Cerebellar cortex (tissue), 1 donor: Measurements from ENCODE around the gene TMEM108.

Experiments
- DNase-seq: peaks from one replicate; pipeline ENCODE4 v3.0.0-alpha.2; 2015; ENCODE audit warnings: low spot score

The TMEM108 gene

DNA sequence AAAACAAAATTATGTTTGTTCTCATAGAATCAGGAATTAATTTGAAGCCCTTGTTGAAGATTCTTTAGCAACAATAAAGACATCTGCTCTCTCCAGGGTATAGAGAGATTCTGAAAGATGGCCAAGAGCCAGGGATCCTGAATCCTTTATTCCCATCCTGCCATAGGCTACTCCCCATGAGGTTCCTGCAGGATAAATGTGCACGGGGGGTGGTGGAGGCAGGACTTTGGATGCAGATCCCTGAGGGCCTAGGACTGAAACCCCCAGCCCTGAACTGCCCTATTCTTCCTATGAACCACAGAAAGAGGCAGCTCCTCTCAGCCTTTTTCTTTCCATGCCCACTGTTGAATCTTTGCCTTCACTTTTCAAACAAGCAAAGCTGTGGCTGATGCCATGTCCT, 17.1 kb downstream of the TMEM108 start:
- no peak for DNase-seq

DNA sequence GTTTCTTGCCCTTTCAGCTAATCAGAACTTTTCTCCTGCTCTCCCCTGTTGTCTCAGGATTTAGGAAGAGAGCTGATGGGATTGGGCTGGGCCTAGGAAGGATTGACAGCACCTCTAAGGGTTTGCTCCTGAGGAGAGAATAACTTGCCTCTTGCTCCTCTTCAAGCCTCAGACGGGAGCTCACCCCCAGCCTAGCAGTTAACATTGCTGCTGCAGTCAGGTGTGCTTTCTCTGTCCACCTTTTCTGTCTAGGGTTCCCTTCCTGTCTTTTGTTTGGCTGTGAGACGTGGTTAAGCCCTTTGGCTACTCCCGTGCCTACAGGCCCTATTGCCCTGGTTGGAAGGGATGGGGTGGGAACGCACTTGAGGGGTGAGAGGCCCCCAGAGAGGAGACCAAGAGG, 20.1 kb downstream of the TMEM108 start:
- no peak for DNase-seq

DNA sequence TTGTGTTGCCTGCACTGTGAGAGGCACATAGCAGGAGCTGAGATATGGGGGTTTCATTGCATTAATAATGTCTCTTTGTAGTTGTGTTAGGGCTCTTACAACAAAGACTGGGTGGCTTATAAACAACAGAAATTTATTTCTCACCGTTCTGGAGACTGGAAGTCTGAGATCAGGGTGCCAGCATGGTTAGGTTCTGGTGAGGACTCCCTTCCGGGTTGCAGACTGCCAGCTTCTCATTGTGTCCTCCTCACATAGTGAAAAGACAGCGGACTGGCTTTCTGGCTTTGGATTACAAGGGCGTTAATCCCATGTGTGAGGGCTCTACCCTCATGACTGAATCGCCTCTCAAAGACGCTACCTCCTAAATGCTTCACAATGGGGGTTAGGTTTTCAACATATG, 20.6 kb downstream of the TMEM108 start:
- DNase-seq = no peak

DNA sequence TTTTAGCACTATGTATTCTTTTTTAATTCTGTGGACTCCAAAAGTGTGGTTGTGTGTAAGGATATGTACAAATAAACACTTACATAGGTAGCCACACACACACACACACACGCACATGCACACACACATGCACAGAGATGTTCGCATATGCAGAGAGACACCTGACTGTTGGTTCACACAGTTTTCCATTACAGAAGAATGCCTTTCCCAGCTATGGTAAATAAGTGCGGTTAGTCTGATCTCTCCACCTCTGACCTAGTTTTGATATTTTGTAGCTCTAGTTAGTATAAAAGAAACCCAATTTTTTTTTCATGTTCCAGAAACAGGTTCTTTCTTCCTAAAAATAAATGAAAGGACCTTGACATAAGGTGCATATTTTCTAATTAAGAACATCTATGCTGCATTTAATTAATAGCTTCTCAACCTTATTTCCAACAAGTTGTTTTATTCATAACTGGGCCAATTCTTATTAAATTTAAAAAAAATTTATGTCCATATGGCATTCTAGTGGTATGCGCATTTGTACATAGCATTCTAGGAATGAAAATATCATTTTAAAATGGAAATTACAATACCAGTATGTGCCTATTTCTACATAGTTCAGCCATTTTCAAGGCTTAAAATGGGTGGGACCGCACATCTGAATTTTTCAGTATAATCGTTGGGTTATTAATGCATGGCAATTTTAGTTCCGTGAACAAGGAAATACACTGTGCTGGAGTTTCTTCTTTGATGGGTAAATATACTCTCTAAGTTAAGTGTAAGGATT, 27.2 kb downstream of the TMEM108 start:
- no peak for DNase-seq

DNA sequence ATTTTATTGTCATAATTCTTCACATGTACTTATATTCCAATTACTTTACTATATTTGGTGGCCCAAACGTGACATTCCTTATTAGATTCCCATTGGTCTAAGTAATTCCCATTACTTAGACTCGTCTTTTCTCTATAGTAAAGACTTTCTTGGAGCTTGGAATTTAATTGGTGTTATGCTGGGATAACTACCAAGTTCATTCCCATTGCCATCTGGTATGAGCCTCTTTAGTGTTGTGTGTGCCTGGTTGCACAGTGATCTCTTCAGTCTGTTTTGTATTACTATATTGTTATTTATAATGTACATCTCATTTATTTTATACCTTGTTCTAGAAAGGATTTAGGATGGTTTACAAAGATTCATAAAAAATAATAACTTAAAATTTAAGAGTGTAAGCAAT, 27.8 kb downstream of the TMEM108 start:
- DNase-seq = no peak

DNA sequence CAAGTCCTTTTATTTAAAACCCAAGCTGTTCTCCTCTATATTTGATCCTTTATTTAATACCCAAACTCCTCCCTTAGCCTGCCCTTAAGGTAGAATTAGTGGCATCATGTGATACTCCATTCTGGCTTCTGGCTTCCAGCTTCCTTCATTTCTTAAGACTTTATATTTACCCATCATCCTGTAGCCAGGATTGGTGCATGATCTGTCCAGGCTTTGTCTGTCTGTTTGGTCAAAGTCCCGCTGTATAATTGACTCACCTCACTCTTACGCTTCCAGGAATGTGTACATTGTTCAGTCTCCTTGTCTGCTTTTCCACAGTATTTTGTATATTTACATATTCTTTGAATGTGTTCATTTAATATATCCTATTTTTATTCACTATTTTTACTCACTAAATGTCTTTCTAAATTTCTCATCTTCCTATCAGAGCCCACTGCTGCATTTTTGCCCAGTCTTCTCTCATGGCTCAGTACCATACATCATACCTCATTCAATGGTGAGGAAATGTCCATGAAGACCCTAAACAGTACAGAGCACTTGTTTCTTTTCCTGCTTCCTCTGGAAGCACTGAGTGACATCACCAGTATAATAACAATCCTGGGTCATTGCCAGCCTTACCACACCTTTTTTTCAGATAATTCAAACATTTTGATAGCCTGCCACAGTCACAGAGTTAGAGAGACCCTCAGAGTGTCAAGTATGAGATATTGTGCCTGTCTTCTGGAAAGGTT, 31.5 kb downstream of the TMEM108 start:
- DNase-seq = no peak

DNA sequence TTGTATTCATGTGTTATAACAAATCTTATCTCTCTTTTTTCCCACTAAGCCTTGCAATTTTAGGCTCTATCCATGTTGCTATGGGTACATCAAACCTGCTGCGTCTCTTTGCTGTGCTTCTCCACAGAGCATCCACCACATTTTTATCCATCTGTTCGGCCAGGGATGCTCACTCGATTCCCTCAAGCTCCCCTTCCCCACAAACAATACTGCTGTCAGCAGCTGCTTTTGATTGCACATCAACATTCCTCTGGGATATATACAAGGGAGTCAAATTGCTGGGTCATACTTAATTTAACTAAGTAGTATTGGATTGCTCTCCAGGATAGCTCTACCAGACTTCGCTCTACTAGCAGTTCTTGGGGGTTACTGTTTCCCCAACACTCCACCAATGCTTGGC, 36.8 kb downstream of the TMEM108 start:
- DNase-seq = no peak

DNA sequence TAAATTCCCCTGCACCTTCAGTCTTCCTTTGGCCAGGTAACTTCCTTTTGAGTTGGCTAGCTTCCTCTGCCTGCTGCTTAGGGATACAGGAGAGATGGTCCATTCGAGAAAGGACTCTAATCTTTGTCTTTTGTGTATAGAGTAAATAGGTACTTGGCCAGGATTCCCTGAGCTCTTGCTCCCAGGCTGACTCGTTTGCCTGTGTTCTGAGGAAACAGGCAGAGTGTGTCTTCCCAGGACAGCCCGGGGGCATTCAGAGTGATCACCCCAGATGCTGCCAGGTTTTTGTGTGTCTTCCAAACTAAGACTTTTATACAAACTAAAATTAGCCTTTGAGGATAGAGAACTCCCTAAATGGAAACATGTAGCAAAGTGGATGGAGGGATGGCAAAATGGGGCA, 39.5 kb downstream of the TMEM108 start:
- DNase-seq = no peak

DNA sequence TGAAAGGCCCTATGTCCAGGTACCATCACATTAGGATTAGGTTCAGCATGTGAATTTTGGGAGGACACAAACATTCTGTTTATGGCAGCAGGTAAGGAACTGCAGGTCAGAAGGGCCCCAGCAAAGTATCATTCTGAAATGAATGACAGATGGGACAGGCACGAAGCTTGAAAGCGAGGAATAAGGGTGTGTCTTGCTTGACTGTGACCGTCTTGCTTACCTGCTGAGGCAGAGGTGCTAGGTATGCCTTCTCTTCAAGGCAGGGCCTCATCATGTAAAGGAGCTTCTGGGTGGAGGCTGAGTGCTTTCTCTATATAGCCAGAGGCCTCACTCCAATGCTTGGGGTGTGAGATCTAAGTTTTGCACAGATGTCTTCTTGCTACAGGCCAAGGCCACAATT, 41.4 kb downstream of the TMEM108 start:
- DNase-seq = no peak

DNA sequence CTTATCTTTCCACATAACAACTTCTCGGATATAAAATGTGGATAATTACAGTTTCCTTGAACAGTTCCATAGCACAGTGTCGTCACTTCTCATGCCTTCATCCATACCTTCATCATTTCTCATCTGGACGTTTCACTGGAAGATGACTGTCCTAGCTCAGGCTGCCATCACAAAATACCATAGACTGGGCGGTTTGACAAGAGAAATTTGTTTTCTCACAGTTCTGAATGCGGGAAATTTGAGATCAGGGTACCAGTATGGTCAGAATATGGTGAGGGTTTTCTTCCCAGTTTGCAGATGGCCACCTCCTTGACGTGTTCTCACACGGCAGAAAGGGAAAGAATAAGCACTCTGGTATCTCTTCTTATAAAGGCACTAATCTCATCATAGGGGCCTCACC, 42.8 kb downstream of the TMEM108 start:
- DNase-seq = no peak

DNA sequence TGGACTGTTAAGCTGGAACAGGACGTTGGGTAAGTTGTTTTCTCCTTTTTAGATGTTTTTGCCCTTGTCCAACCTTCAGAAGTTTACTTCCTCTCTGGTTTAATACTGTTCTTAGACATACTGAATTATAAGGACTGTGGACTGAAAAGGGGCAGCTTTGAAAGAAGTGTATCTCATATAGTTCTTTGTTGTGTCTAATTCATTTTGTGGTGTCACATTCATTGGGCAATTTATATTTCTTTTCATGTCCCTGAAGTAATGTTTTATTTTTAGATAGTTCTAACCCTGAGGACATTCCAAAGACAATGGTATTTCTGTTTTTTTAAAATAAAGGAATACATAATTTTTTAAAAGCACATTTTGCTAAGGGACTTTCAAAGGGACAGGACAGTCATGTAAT, 45.2 kb downstream of the TMEM108 start:
- DNase-seq = no peak

DNA sequence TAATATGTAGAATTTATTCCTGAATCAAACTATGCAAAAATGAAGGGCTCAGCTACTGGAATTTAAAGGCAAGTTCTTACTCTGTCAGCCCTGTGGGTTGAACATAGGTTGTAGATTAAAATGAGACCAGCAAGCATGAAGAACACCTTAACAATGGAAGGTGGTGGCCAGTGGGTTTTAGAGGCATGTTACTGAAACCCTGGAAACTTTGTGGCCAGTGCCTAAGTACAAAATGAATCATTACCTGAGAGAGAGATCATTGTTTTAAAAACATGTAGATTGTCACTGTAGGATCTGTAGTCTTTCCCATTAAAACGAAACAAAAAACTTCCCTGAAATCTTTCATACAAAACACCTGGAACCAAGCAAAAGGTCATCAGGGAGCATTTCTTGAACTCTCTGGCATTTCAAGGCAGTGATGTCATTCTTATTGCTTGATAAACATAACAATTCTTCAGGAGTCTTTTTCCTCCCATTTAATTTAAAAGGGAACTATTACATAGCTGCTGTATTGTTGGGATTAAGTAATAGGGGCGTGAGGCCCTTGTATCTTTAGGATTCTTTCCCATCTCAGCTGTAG, 51.8 kb downstream of the TMEM108 start:
- no peak for DNase-seq

DNA sequence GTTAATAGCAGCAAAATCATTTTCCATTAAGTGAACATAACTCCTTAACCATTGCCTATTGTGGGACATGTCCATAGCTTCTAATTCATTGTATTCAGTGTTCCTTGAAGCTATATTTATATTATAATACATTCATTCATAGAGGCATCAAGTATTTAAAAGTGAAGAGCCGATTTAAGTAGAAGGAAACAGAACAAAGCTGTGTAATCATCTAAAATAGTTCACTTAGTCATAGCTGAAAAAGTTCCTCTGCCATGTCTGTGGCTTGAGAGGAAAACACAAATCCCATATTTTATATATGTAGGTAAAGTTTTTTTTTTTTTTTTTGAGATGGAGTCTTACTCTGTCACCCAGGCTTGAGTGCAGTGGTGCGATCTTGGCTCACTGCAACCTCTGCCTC, 54.5 kb downstream of the TMEM108 start:
- DNase-seq = no peak

DNA sequence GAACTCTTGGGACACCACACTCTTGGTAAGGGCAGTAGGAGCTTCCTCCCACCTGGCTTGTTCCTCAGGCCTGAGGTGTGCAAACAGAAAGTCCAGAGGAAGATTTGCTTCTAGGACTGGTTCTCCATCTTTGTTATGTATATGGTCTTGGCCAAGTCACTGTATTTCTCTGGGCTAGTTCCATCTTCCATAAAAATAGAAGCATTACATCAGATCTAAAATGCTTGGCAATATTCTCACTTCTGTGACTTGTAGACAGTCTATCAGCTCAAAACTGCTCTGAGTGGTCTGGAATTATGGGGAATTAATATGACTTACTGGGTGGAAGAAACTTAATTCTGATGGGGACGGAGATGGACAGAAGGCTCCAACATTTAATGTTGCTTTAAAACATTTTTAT, 55.2 kb downstream of the TMEM108 start:
- DNase-seq = no peak

DNA sequence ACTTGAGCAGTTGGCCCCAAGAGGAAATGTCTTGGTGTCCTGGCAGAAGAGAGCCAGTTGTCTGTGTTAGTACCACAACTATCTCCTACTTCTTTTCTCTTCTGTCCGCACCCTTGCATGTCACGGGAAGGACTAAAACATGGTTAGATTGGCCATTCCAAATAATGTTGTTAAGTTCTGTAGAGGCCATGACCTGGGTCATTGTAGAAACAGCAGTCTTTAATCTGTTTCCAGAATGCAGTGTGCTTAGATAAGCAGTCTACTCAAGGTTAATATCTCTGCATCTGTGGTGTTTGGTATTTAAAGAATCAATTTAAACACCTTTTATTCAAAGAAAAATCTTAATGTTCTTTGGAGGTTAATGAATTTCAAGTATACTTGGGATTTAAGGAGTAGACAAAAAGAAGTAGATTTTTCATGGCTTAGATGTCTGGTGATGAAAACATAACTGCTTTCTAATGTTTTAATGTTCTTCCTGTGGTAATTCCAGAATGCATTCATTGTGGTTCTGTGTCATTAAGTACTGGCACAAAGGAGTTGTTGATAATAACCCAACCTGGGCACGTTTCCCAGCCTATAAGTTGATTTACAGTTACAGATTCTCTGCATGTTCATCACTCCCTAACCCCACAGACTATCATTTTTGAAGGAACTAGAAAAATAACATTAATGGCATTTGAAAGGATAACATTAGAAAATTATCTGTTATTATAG, 58.9 kb downstream of the TMEM108 start:
- no peak for DNase-seq

DNA sequence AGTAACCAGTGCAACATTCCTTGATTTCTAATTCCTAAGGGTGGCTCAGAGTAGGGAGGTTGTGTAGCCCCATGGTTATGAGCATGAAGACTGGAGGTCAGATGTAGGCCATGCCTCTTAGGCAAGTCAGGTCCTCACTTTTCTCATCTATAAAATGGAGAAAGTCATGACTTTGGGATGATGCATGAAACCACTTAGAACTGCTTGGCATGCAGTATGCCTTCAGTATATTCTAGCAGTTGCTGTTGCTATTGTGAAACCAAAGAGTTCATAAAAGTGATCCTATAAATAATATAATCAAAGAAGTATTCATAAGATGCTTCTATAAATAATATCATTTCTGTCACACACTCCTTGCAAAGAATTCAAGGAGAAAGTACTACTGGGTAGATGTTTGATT, 65.5 kb downstream of the TMEM108 start:
- DNase-seq = no peak

DNA sequence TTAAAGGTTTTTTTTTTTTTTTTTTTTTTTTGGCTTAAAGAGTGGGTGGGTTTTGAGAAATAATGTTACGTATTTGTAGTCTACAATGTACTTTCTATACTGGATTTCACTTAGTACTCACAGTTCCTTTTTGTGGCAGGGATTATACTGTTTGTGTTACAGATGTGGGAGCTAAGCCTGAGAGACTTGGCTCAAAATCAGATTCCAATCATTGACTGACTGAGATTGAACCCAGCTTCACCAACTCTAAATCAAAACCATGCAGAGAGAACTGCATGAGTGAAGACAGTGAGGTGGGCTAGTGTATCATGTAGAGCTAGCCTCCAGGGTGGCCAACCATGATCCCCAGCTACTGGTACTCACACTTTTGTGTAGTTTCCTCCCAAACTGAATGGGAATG, 68.0 kb downstream of the TMEM108 start:
- no peak for DNase-seq

DNA sequence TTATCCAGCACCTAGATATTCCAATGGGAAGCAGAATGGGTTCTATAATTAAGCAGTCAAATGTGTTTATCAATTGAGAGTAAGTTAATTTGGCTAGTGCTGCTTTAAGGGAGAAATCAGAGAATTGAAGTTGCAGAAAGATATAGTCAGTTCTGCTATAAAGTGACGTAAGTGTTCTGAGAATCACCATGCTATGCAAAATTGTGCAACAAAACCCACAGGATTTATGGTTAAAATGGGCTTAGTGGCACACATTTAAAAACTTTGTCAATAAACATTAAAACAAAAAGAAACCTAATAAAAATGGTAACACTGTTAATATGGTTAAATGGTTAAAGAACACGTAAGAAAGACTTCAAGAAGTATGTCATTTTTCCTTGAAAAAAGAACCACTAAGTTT, 74.5 kb downstream of the TMEM108 start:
- no peak for DNase-seq

DNA sequence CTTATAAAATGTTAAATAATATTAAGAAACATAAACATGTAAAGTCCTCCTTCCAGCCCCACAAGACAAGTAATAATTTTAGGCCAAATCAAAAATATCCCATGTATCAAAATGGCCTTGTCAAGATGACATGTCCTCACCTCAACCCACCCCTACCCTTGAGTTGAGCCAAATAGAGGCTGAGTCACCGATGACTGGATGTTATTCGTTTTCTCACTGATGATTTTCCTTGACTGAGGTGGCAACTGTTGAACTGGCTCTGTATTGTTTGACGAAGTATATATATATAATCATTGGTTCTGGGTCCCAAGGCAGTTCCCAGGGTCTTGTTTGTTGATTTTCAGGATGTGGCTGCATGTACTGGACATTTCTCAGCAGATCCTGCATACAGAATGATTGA, 75.3 kb downstream of the TMEM108 start:
- DNase-seq = no peak

DNA sequence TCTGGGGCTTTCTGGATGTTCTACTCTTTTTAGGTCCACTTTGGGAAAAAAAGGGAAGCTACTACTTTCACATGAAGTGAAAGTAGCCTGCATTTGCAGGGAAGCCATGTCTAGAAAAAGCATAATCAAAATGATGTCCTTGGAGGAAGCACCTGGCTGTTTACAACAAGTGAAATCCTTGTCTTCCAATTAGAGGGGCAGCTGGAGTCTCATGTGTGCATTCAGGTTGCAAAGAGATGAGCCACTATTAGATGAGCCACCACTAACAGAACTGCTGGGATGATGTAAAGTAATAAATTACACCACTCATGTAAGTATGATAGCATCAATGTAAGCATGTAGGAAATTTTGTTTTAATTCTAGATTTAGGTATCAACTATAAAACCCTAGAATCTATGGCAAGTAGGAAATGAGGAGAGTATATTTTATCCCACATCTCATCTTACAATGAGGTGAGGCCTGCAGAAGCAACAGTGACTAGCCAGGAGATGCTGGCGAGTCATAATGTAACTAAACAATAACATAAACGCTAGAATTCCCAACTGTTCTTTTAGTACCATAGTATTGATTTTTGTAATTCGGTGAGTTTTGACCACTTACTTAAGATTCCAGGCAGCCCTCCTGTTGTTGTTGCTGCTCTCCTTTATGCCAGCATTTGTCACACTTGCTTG, 75.9 kb downstream of the TMEM108 start:
- DNase-seq = no peak

DNA sequence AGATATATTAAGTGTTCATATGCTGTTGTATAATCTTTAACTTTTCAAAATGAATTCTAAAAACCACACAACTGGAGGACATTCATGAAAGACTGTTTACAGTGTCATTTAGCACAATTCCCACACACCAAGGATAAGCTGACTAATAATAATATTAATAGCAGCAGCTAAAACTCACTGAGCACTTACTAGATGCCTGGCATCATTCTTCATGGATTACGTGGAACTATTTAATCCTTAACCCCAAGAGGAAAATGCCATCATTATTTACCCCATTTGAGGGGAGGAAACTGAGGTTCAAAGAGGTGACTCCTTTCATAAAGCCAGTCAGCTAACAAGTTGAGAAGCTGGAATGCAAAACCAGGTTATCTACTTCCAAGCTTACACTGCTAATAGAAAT, 77.0 kb downstream of the TMEM108 start:
- DNase-seq = no peak

DNA sequence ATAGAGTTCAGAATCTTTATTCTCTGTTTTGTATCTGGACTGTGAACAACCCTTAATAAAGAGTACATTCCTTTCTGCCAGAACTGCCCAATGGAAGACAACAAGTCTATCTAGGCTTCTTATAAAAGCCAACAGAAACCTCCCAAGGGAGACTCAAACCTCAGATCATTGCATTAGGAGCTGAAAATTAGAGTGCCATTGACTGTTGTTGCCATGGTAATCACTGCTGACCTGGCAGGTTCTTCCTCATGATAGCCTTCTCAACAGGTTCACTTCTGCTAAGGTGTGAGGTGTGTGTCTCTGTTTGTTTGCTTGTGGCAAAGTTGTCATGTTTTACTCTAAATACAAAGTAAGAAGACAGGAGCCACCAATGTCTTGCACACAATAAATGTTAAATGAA, 79.2 kb downstream of the TMEM108 start:
- DNase-seq = no peak
